Prostate gland (tissue), 2 donors: ENCODE results near the gene FSIP1.

Experiments used
- POLR2A ChIP-seq: fragments of 450-650 bp; IDR thresholded peaks from one replicate; pipeline ENCODE4 v1.6.1; 2016; ENCODE audit warnings: antibody characterized with exemption, mild to moderate bottlenecking
- POLR2AphosphoS5 ChIP-seq: sonication (generic); formaldehyde crosslinking; IDR thresholded peaks from one replicate; pipeline ENCODE4 v1.6.1; 2017; ENCODE audit warnings: antibody characterized with exemption
- TF ChIP-seq, protein P1 (sequence below), 4 experiments: fragments of 200-600 bp in 2 of 4; fragments of 450-650 bp in 2 of 4; sonication (generic) in 2 of 4; IDR thresholded peaks; 1 replicate in 3 of 4; 2 replicates in 1 of 4; pipeline ENCODE4 v1.5.1; 2016 to 2019; ENCODE audit warnings: antibody characterized with exemption in 4 of 4, mild to moderate bottlenecking in 2 of 4, moderate library complexity in 2 of 4

DNA sequence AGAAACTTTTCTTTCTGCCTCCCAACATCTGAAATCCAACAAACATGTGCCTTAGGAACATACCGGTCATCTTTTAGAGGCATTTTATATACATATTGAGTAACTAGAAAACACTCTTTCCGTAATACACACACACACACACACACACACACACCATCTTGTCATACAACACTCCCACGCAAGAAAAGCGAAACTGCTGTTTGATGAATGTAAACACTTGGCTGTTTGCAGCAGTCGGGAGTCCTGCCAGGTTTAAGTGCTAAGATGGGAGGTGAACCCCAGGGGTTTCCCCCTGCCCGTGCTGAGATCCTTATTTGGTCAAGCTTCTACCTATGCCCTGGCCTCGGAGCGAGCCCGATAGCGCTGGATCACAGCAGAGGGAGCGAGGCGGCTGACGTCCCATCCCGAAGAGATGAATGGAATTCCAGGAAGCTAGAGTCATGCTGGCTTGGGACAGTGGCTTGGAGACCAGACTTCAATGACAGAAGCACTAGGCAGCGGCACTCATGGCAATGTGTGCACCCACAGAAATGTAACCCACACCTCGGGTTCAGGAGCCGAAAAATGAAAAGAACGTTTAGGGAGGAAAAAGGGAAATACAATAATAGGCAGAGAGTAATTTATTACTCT, 203.0 kb downstream of the FSIP1 start:
- TF ChIP-seq POLR2A (no peak), POLR2AphosphoS5 (no peak)
- TF ChIP-seq, protein P1, sequence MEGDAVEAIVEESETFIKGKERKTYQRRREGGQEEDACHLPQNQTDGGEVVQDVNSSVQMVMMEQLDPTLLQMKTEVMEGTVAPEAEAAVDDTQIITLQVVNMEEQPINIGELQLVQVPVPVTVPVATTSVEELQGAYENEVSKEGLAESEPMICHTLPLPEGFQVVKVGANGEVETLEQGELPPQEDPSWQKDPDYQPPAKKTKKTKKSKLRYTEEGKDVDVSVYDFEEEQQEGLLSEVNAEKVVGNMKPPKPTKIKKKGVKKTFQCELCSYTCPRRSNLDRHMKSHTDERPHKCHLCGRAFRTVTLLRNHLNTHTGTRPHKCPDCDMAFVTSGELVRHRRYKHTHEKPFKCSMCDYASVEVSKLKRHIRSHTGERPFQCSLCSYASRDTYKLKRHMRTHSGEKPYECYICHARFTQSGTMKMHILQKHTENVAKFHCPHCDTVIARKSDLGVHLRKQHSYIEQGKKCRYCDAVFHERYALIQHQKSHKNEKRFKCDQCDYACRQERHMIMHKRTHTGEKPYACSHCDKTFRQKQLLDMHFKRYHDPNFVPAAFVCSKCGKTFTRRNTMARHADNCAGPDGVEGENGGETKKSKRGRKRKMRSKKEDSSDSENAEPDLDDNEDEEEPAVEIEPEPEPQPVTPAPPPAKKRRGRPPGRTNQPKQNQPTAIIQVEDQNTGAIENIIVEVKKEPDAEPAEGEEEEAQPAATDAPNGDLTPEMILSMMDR (IDR thresholded peaks at IDR 0.05) = no peak
